ENCODE results near the gene SPPL3.

SPPL3 gene

DNA sequence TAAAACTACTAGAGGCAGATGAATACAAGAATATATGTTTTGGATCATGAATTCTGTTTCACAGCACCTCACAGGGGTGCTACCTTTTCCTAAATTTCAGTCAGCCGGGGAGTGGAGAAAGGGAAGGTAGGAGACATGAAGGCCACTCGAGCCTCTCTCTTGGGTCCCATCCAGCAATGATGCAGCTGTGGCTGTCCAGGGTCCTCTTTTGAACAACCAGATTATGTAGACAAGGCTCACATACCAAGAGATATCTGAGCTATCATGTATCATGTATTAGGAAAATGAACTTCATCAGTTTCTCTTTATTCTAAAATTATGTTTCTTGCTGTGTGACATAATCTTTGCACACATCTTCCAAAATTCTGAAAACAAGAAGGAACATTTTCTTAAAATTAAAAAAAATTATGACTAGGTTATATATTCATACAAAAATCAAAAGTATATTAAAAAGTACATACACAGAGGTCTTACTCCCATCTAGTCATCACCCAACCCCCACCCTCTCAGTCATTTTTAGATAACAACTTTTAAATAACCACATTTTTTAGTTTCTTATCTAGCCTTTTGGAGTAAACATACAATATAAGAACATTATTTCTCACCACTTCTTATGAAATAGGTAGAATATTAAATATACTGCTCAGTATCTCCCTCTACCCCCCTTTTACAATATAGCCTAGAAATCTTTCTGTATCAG lies 89.8 kb downstream of the SPPL3 start:
- no peak for DNase-seq

DNA sequence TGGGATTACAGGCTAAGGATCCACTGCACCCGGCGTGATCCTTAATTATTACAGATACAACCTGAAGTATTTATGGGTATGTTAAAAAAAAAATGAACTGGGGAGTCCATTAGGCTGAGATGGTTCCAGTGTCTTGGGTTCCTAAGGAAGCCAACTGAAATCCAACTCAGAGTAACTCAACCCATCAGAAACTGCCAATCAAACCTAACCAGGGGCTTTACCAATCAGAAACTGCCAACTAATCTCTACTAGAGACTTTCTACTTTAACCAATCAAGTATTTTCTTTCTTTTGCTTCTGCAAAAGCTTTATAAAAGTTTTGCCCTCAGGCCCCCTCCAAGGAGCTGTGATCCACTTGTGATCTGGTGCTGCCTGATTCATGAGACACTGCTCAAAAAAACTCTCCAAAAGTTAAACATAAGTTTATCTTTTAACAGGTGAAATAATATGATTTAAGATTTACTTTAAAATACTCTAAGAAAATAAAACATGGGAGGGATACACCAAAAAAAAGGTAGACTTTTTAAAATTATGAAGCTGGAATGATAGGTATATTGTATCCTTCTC lies 90.5 kb downstream of the SPPL3 start:
- no peak for DNase-seq

DNA sequence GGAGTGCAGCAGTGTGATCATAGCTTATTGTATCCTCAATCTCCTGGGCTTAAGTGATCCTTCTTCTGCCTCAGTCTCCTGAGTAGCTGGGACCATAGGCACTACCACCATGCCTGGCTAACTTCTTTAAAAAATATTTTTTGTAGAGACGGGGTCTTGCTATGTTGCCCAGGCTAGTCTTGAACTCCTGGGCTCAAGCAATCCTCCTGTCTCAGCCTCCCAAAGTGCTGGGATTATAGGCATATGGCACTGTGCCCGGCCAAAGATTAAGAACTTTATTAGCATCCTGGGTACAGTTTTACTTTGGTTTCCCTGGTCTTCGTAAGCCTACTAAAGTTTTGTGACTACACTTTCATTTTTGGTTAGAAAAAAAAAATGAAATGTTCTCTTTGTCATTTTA lies 94.1 kb downstream of the SPPL3 start:
- no peak for DNase-seq

DNA sequence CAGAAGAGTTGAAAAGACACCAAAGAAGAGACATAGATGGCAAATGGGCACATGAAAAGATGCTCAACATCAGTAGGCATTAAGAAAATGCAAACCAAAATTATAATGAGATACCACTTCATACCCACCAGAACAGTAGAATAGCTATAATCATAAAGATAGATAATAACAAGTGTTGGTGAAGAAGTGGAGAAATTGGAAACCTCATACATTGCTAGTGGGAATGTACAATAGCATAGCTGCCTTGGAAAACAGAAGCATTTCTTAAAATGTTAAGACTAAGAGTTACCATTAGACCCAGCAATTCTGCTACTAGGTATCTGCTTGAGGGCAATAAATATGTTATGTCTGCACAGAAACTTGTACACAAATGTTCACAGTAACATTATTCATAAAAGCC lies 99.7 kb downstream of the SPPL3 start:
- DNase-seq: no peak

DNA sequence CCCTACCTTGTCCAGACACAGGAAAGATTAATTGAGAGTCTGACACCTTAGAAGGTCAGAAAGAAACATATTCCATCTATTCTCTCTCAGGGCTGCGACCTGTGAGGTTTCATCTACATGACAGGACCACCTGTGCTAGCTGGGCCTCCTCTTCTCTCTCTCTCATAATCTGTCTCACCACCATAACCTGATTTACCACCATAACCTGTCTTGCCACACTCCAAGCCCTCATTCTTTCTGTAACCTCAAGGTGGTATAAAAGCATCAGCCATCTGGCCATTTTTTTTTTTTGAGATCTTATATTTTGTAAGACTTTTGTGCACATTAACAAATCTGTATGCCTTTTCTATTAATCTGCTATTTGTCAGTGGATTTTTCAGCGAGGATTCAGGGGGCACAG lies 103.0 kb downstream of the SPPL3 start:
- no peak for DNase-seq

DNA sequence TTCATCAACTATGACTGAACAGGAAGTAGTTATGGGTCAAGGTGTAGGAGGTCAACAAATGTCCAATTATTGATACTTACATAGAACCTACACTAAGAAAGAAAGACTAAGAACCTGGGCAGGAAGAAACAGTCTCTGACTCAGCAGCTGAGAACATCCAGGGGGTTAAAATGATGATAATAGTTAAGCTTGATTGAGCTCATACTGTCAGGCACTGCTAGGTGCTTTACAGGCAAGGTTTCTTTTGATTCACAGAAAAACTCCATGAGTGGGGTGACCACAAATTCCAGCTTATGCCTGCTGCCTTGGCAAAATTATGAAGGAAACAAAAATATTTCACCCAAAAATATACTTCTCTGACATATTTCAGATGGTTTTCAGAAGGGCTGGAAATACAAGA lies 103.5 kb downstream of the SPPL3 start:
- DNase-seq: no peak

DNA sequence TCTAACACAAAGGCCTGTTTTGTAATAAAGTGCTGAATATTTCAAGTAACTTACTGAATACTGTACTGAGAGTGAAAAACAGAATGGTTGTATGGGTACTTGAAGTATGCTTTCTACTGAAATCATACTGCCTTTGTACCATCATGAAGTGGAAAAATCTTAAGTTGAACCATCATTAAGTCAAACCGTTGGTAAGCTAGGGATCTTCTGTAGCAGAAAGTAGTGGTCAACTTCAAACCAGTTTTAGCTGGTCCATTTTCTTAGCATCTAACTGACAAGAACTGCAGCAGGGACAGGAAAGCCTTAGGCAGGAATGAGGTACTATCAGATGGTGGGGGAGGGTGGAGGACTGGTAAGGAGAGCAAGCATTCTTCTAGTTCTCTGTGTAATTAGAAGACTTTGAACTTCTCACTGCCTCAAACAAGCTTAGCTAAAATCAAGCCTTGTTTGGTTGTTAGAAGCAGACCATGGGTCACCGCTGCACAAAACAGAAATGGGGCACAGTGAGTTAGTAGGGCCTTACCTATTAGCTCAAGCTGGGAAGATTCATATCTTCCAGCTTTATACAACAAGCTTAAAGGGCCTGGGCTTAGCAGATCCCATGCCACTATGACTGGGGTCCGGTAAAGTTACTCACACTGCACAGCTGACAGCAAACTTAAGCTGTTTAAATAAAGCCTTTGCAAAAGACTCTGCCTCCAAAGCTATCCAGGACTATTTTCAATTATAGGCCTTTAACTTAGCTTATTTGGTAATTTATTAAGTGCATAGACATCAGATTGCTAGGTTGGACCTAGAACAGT lies 104.7 kb downstream of the SPPL3 start:
- DNase-seq: peak; percentile 30

DNA sequence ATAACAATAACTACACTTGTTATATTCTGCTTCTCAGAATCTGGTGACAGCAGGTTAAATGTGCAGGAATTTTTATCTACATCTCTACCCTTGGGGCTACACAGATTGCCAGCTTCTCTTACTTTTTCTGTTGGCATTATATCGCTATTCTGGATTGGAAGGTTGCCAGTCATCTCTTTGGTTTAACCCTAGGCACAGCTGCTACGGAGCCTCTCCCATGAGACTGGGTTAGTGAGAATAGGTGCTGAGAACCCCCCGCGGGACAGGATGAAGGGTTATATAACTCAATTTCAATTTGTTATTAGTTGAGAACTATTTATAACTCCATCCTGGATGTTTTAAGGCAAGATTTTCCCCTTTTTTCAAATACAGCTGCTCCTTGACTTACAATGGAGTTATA lies 105.5 kb downstream of the SPPL3 start:
- no peak for DNase-seq

DNA sequence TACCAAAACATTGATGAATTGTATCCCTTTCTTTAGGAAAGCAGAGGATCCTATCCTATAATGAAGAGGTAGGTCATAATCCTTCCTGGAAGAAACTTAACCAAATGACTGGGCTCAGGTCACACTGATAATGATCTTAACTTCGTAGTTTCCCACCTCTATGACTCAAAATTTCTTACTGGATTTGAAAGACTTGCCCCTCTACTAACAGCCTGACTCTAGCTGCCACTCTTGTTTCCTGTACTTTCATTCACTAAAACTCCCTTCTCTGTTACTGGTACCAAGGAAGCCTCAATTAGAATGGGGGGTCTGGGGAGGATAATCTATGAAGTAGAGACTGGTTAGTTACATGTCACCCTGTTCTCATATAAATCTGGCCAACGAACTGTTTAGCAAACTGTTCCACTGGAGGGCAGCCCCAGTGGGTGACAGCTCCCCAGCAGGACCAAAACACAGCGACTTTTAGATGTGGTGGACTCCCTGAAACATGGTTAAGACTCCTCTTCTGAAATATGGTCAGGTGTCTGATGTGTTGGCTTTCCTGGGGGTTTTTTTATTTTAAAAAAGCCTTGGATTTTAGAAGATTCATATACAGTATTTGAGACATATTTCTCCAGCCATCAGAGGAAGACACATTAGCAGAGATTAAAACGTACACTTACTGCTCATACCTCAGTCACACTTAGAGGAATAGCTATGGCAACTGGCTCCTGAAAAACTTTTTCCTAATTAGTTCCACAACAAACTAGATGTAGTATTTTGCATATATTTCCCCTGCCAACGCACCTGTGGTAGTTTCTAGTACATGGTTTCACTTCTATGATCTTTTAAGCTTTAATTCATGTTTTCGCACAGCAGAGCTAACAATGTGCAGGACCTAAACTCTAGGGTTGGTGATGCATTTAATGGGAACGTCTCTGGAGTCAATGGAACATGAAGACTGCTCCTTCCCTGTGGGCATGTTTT lies 106.2 kb downstream of the SPPL3 start:
- no peak for DNase-seq

DNA sequence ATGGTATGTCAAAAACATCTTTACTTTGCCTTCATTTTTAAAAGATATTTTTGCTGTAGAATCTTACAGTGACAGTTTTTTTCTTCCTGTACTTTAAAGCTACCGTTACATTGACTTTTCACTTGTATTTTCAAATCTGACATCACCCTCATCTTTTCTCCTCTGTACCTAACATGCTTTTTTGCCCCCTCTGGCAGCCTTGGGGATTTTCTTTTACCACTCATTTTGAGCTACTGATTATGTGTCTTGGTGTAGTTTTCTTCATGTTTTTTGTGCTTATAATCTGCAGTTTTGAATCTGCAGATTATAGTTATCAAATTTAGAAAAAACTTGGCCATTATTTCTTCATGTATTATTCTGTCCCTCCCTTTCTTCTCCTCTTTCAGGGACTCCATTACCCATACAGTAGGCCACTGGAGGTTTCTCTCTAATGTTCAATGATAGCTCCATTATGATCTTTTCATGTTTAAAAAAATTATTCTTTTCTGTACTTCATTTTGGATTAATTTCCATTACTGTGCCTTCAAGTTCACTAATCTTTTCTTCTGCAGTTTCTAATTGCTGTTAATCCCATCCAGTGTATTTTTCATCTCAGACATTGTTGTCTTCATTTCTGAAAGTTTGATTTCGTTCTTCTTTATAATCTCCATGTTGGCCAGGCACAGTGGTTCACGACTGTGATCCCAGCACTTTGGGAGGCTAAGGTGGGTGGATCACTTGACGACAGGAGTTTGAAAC lies 108.5 kb downstream of the SPPL3 start:
- DNase-seq: no peak

DNA sequence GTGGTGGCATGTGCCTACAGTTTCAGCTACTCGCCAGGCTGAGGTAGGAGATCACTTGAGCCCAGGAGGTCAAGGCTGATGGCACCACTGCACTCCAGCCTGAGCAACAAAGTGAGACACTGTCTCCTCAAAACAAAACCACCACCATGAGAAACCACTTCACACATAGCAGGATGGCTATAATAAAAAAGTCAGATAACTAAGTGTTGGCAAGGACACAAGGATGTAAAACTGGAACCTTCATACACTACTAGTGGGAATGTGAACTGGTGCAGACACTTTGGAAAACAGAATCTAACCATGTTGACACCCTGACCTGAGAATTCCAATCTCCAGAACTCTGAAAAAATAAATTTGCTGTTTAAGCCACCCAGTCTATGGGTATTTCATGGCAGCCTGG lies 110.8 kb downstream of the SPPL3 start:
- DNase-seq: no peak

DNA sequence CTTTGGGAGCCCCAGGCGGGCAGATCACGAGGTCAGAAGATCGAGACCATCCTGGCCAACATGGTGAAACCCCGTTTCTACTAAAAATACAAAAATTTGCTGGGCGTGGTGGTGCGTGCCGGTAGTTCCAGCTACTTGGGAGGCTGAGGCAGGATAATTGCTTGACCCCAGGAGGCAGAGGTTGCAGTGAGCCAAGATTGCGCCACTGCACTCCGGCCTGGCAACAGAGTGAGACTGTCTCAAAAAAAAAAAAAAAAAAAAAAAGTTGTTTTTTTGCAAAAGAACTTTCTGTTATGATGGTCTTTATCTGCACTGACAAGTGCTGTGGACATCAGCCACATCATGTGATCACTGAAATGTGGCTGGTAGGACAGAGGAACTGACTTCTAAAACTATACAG lies 111.7 kb downstream of the SPPL3 start:
- DNase-seq: peak; percentile 38

DNA sequence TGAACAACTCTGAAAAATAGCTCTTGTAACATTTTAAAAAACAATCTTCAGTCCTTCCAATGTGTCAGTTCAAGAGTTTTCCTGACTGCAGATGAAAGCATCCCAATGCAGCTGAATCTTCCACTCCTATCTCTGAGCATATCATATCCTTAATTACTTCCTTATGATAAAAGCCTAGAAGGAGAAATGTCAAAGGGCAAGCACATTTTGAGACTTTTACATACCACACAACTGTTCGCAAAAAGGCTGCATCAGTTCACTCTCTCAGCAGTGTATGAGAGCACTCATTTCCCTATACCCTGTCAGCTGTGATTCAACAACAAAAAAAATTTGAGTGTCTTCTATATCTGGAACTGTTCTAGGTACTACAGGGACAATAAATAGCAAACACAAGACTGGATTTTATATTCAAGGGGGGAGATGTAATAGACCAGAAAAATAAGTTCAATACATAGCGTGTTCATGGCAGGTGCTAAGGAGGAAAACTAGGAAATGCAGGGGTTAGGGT lies 112.4 kb downstream of the SPPL3 start:
- DNase-seq: no peak

DNA sequence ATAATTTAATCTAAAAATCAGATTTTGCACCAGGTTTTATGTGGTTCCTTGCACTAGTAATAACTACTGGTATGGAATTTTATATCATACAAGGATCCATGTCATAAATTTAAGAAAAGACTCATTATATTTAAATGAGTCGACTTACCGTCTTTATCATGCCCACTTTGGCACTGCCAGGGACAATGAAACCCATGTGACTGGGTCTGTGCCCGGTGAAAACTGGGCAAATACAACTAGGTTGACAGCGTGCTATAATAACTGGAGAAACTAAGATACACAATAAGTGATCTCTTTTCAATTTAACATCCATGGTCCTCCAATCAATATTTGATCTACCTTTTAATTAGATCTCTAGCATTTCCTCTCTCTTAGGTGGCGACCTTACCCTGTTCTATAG lies 114.0 kb downstream of the SPPL3 start:
- no peak for DNase-seq

DNA sequence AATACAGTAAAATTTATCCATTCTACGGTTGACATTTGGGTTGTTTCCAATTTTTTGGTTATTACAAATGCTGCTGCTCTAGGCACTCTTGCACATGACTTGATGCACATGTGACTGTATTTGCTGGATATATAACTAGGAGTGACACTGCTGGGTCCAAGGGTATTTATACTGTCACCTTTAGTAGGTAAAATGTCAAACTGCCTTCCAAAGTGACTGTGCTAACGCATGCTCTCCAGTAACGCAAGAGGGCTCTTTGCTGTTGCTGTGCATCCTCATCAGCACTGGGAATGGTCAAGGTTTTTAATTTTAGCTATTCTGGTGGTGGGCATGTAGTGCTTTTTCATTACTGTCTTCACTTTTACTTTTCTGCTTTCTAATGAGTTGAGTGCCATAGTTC lies 116.3 kb downstream of the SPPL3 start:
- DNase-seq: no peak

DNA sequence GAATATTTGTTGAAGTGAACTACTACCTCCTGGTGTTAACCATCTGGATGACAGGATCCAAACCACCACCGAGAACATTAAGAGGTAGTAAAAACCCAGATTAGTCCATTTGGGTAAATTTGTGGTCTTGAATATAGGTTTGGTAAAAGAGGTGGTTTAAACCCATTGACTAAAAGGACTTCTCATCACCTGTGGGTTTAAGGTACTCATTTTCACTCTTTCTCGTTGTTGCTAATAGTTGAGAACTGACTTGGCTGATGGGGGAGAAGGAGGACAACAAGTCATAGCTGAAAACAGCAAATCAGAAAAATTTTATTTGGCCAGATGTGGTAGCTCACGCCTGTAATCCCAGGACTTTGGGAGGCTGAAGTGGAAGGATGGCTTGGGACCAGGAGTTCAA lies 119.4 kb downstream of the SPPL3 start:
- no peak for DNase-seq

DNA sequence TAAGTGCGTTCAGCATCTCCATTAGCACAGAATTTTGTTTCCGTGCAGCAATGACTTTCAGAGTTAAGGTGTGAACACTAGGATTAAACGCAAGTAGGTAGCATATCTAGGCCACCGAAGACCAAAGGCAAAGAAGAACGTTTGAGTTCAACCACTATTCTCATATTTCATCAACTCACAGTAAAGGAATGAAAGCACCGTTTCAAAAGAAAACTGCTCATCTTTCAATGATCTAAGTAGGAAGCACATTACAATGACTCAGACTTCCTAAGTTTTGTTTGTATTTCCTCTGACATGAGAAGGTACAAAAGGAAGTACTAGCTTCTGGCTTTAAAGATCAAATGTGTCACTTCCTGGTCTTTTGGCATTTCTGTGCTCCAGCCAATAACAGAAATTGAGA lies 121.0 kb downstream of the SPPL3 start:
- no peak for DNase-seq

DNA sequence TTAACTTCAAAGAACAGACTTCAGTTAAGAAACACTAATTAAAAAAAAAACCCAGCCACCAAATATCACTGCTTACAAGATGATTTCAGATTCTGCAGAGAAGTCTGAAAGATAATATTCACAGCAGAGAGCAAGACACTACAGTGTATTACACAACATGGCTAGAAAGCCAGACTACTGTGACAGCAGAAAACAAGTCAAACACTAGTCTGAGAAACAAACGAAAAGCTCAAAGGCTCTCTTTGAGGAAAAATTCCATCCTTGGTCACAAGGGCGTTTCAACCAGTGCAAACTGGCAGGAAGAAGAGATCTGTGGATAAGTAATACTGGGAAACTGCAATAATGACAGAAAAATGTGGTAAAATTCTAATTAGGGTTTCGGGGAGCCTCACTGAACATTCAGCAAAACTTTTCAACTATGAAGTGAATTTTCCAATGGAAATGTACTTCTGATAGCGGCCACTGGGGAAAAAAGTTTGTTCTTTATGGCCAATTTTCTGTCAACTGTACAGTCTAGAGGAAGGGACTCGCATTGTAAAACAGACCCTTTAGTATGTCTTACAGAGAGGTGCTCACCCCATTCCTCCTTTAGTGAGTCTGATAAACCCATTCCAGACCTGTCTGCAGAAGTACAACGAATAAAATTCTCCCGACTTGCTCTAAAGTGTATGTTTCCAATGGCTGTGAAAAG lies 128.2 kb downstream of the SPPL3 start:
- no peak for DNase-seq

DNA sequence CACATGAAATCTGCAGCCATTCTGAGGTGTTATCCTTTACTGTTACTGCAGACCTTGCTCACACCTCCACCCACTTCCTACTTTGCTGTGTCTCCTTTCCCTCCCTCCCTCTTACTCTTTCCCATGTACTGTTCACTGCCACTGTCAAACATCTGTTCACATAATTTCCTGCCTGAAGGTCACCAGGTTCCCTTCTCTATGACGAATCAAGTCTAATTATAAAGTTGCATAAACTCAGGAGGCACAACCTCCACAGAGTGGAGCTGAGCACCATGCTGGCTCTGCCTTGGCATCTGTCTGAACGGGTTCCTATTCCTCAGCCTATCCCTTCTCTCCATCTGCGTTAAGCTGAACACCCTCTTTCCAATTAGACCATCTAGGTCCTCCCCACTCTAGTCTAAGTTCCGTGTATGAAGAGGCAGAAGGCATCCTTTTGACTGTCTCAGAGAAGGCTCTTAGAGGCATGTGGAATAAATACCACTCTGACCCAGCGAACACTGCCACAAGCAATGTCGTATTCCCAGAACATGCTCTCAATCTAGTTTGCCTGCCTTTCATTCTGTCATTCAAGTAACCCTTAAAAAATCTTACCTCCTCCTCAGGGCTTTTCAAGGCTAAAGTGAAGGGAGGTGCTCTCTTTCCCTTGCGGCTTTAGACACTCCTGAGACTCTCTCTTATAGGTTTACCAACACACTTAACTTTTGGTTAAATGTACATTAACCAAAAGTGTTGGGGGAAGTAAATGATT lies 129.8 kb downstream of the SPPL3 start:
- no peak for DNase-seq

DNA sequence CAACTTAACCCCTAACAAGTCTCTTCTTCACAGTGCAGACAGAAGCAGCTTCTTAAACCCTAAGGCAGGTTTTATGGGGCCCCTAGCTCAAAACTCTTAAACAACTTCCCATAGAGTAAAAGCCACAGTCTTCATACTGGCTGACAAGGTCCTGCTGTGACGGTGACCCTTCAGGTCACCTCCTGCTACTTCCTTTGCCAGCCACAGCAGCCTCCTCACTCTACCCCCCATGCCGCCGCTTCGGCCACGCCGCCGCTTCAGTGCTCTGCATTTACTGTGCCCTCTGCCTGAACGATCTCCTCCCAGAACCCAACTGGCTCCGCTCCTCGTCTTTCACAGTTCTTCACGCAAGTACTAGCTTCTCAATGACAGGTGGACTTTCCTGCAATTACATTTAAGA lies 133.1 kb downstream of the SPPL3 start:
- DNase-seq: no peak
